Nephron (organoid): ENCODE data around the gene ZMYM4.

ENCODE experiments used
- H3K27ac Mint-ChIP-seq, 3 experiments: 2 replicates each; pipeline ENCODE4 v1.8.0; 2020; ENCODE audit warnings: mixed read lengths in 3 of 3, mild to moderate bottlenecking in 2 of 3, moderate library complexity in 1 of 3
- H3K27me3 Mint-ChIP-seq: 2 replicates; pipeline ENCODE4 v1.8.0; 2021; ENCODE audit warnings: low read depth, mild to moderate bottlenecking, moderate library complexity, mixed read lengths
- H3K36me3 Mint-ChIP-seq: 2 replicates; pipeline ENCODE4 v1.8.0; 2020; ENCODE audit warnings: low read depth, mixed read lengths
- H3K4me1 Mint-ChIP-seq: 2 replicates; pipeline ENCODE4 v1.8.0; 2020; ENCODE audit warnings: mixed read lengths
- H3K4me3 Mint-ChIP-seq, 3 experiments: 2 replicates each; pipeline ENCODE4 v1.8.0; 2020; ENCODE audit warnings: mild to moderate bottlenecking in 3 of 3, mixed read lengths in 3 of 3, moderate library complexity in 2 of 3
- H3K9me3 Mint-ChIP-seq: 2 replicates; pipeline ENCODE4 v1.8.0; 2020; ENCODE audit warnings: mixed read lengths
- CTCF ChIP-seq, 3 experiments: fragments of 200-600 bp; sonication (generic); IDR thresholded peaks; one replicate each; pipeline ENCODE4 v1.5.0; 2021; ENCODE audit warnings: antibody characterized with exemption in 3 of 3; ENCODE audit not compliant: unreplicated experiment in 3 of 3

ZMYM4 gene

GRCh38 chr1:35300376-35300775 lies 31.9 kb downstream of the ZMYM4 start:
- H3K9me3 Mint-ChIP-seq: peaks cover 4% of the 10 kb centered on the region
- H3K4me3 Mint-ChIP-seq: no peak overlapping the region
- H3K27ac Mint-ChIP-seq: no peak overlapping the region
- no peaks in the 10 kb centered on the region for H3K27me3 Mint-ChIP-seq
- peaks cover 60% of the 10 kb centered on the region for H3K36me3 Mint-ChIP-seq
- no peaks in the 10 kb centered on the region for H3K4me1 Mint-ChIP-seq
- no peak for TF ChIP-seq CTCF (IDR thresholded peaks at IDR 0.05; ENCODE audit: unreplicated experiment in 3 of 3)

GRCh38 chr1:35301674-35302392 lies 33.3 kb downstream of the ZMYM4 start:
- H3K36me3 Mint-ChIP-seq: peaks cover 61% of the 10 kb centered on the region
- H3K27ac Mint-ChIP-seq: no peak overlapping the region
- H3K4me3 Mint-ChIP-seq: no peak overlapping the region
- H3K27me3 Mint-ChIP-seq: no peaks in the 10 kb centered on the region
- peaks cover 4% of the 10 kb centered on the region for H3K9me3 Mint-ChIP-seq
- H3K4me1 Mint-ChIP-seq: no peaks in the 10 kb centered on the region
- no peak for TF ChIP-seq CTCF (IDR thresholded peaks at IDR 0.05; ENCODE audit: unreplicated experiment in 3 of 3)

- TF ChIP-seq CTCF (IDR thresholded peaks at IDR 0.05; ENCODE audit: unreplicated experiment in 3 of 3): no peak
- peaks cover 2% of the 10 kb centered on the region for H3K9me3 Mint-ChIP-seq
- no peaks in the 10 kb centered on the region for H3K27me3 Mint-ChIP-seq
- peak overlapping the region in 1 of 3 experiments; percentile 27 for H3K27ac Mint-ChIP-seq
- no peaks in the 10 kb centered on the region for H3K4me1 Mint-ChIP-seq
- no peak overlapping the region for H3K4me3 Mint-ChIP-seq
- peaks cover 49% of the 10 kb centered on the region for H3K36me3 Mint-ChIP-seq
Measured at GRCh38 chr1:35305383-35305782, 36.9 kb downstream of the ZMYM4 start.

- Mint-ChIP-seq H3K9me3 (no peaks in the 10 kb centered on the region), H3K27ac (no peak overlapping the region), H3K4me3 (no peak overlapping the region), H3K27me3 (no peaks in the 10 kb centered on the region), H3K36me3 (peaks cover 32% of the 10 kb centered on the region), H3K4me1 (peaks cover 7% of the 10 kb centered on the region)
- TF ChIP-seq CTCF (IDR thresholded peaks at IDR 0.05; ENCODE audit: unreplicated experiment in 3 of 3): no peak
Measured at GRCh38 chr1:35315649-35316048, 47.1 kb downstream of the ZMYM4 start.

- no peaks in the 10 kb centered on the region for H3K9me3 Mint-ChIP-seq
- no peak overlapping the region for H3K27ac Mint-ChIP-seq
- H3K27me3 Mint-ChIP-seq: no peaks in the 10 kb centered on the region
- H3K4me1 Mint-ChIP-seq: peaks cover 7% of the 10 kb centered on the region
- peaks cover 28% of the 10 kb centered on the region for H3K36me3 Mint-ChIP-seq
- TF ChIP-seq CTCF (IDR thresholded peaks at IDR 0.05; ENCODE audit: unreplicated experiment in 3 of 3): no peak
- no peak overlapping the region for H3K4me3 Mint-ChIP-seq
Measured at GRCh38 chr1:35316264-35316663, 47.8 kb downstream of the ZMYM4 start.
